NCI-H446 treated with DMSO at 0.1 percent for 48 hours (cell line): ENCODE data around the gene SF1.

Experiments used
- DNase-seq: peaks from one replicate; lab custom pipeline; 2025; lab: John Stamatoyannopoulos, UW

The SF1 gene

GRCh38 chr11:64762277-64762673 lies 16.1 kb downstream of the SF1 start:
- no peak for DNase-seq

GRCh38 chr11:64760759-64761420 lies 17.5 kb downstream of the SF1 start:
- DNase-seq = no peak

GRCh38 chr11:64759722-64760719 lies 18.3 kb downstream of the SF1 start, which contains the start of gene PYGM:
TSS of gene PYGM (minus strand) at chr11:64759974. CDS start at chr11:64759898, 76 bp downstream.
- no peak for DNase-seq

GRCh38 chr11:64759131-64759721 lies 19.1 kb downstream of the SF1 start:
- DNase-seq = no peak

- DNase-seq = no peak
Measured at GRCh38 chr11:64758330-64759079, 19.8 kb downstream of the SF1 start.

GRCh38 chr11:64757549-64758329 lies 20.6 kb downstream of the SF1 start:
- no peak for DNase-seq

- no peak for DNase-seq
Measured at GRCh38 chr11:64755681-64756361, 22.5 kb downstream of the SF1 start.

GRCh38 chr11:64754919-64755662 lies 23.3 kb downstream of the SF1 start:
- DNase-seq = no peak

- DNase-seq = no peak
Measured at GRCh38 chr11:64754124-64754918, 24.0 kb downstream of the SF1 start.

- no peak for DNase-seq
Measured at GRCh38 chr11:64753380-64754123, 24.8 kb downstream of the SF1 start.

GRCh38 chr11:64753019-64753379 lies 25.3 kb downstream of the SF1 start:
- DNase-seq = no peak

GRCh38 chr11:64752175-64752970 lies 26.0 kb downstream of the SF1 start:
- no peak for DNase-seq

GRCh38 chr11:64751580-64751979 lies 26.8 kb downstream of the SF1 start:
- DNase-seq = no peak

- no peak for DNase-seq
Measured at GRCh38 chr11:64751136-64751535, 27.2 kb downstream of the SF1 start.

GRCh38 chr11:64750361-64751054 lies 27.8 kb downstream of the SF1 start:
- DNase-seq = no peak

- DNase-seq = no peak
Measured at GRCh38 chr11:64747961-64748665, 30.2 kb downstream of the SF1 start.
